VCaP (cell line): Measurements from ENCODE around the gene CST3.
"Not testable (repeated sequence)": the region's sequence is repeated elsewhere in the genome, so short reads cannot be mapped to it uniquely, and the experiment has no call there.

ENCODE experiments used
- H3K27ac ChIP-seq: fragments of 450-650 bp; 2 replicates; pipeline ENCODE4 v1.5.1; 2017
- CTCF ChIP-seq: fragments of 450-650 bp; conservative IDR thresholded peaks from 2 replicates; pipeline ENCODE4 v1.5.1; 2017; ENCODE audit warnings: mild to moderate bottlenecking, moderate library complexity

The CST3 gene

GRCh38 chr20:23625236-23625964, 12.4 kb downstream of the CST3 start:
- no peak for TF ChIP-seq CTCF
- H3K27ac ChIP-seq: no peak overlapping the region

- no peak for TF ChIP-seq CTCF
- no peak overlapping the region for H3K27ac ChIP-seq
Measured at GRCh38 chr20:23624324-23624691, 13.4 kb downstream of the CST3 start.

- TF ChIP-seq CTCF: no peak
- H3K27ac ChIP-seq: no peak overlapping the region
Measured at GRCh38 chr20:23623666-23624323, 14.0 kb downstream of the CST3 start.

GRCh38 chr20:23622839-23623343, 14.9 kb downstream of the CST3 start:
- no peak overlapping the region for H3K27ac ChIP-seq
- no peak for TF ChIP-seq CTCF

- not testable (repeated sequence) for H3K27ac ChIP-seq
Measured at GRCh38 chr20:23622401-23622800, 15.4 kb downstream of the CST3 start.

GRCh38 chr20:23620670-23621386, 16.9 kb downstream of the CST3 start:
- not testable (repeated sequence) for H3K27ac ChIP-seq

GRCh38 chr20:23614163-23614562, 23.6 kb downstream of the CST3 start:
- no peak for TF ChIP-seq CTCF
- H3K27ac ChIP-seq: no peak overlapping the region

GRCh38 chr20:23613676-23614075, 24.1 kb downstream of the CST3 start:
- no peak overlapping the region for H3K27ac ChIP-seq
- TF ChIP-seq CTCF: no peak
